Stimulated activated CD4-positive, alpha-beta T cell treated with anti-CD3 and anti-CD28 coated beads, Interleukin-15, amount 100 ng/mL, for 1 hour (primary cell): ENCODE data around the gene C11orf58.

Experiments
- DNase-seq, 2 donors: peaks; one replicate each; pipeline ENCODE4 v3.0.0-alpha.2; 2020; ENCODE audit warnings: low read depth in 1 of 2, low spot score in 1 of 2

The C11orf58 gene

DNA sequence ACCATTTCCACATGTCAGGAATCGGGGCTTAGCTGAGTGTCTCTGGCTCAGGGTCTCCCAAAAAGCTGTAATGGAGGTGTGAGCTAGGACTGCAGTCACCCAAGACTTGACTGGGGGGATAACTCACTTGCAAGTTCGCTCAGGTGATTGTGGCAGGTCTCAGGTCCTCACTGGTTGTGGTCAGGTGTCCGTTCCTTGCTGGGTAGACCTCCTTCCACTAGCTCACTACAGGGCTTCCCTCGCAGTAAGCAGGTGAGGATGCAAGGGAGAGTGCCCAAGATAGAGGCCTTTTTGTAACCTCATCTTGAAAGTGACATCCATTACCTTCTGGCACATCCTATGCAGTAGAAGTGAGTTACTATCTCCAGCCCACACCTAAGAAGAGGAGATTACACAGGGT is 29.5 kb downstream of the C11orf58 start:
- no peak for DNase-seq

DNA sequence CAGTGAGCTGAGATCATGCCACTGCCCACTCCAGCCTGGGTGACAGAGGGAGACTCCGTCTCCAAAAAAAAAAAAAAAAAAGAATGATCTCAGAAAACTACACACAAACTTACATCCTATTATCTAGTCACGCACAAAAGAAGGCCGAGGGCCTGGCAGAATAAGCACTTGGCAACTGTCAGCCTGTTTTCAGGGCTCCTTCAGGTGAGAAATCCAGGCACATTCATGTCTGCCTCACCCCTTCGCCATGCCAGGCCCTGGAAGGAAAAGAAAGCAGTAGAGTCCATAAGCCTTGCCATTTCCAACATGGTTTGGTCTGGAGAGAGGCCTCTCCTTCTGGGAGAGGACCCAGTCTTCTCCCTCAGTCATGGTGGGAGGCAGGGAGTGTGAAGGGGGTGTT is 30.9 kb downstream of the C11orf58 start:
- no peak for DNase-seq

DNA sequence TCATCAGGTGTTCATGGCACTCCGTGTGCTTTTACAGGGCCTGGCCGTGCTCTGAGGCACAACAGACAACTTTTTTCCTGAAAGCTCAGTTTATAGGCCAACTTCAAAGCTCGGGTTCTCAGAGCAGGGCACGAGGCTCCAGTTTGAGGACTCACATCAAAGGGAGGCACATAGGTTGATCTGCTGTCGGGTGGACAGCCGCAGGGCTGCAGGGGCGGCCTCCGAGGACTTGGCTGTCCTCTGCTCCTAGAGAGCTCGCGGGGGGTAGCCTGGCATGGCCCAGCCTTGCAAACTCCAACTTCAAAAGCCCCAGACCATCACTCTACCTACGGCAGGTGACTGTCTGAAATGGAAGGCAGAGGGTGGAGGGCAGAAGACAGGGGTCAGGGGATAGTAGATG is 31.6 kb downstream of the C11orf58 start:
- DNase-seq, result no peak

DNA sequence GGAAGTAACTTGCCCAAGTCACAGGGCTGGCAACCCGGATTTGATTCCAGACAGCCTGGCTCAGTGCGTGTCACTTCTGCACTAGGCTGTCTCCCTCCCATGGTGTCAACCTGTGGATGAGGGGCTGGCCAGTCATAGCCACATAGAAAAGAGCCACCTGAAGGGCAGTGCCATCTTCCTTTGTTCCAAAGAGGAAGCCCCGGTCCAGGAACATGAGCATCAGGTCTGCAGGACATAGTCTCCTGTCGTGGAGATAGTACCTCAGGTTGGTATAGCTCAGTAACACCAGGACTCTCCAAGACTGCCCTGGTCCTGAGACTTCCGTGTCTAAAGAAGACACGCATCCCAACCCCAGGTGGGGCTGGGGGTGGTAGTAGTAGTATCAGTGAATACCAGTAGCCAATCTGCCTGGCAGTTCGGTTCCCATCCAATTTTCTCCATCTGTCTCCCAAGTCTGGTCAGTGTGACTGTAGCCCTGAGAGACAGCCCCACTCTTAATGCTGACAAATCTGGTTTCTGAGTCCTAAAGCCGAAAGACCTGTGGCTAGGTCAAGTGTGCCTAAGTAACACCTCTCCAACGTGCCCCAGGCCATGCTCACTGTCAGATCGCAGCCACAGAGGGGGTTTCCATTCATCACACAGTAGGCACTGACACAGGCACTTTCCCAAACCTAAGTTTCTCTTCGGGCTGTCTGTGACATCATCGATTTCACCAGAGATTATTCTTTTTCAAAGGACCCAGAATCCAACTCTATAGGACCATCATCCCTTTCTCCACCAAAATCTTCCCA is 33.1 kb downstream of the C11orf58 start:
- no peak for DNase-seq

DNA sequence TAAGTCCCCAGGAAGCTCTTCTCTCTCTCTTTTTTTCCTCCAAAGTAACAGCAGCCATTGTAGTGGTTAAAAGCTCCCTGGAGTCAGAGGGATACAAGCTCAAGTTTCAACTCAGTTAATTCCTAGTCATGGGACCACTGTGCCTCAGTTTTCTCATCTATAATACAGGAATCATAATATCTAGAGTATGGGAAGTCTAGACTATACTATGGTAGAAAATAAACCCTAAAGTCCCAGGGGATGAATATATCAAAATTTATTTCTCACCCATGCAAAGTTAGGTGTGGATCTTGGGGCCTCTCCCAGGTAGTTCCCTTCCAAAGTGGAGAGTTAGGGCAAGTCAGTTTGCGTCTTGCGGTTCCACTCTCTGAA is 33.7 kb downstream of the C11orf58 start:
- no peak for DNase-seq

DNA sequence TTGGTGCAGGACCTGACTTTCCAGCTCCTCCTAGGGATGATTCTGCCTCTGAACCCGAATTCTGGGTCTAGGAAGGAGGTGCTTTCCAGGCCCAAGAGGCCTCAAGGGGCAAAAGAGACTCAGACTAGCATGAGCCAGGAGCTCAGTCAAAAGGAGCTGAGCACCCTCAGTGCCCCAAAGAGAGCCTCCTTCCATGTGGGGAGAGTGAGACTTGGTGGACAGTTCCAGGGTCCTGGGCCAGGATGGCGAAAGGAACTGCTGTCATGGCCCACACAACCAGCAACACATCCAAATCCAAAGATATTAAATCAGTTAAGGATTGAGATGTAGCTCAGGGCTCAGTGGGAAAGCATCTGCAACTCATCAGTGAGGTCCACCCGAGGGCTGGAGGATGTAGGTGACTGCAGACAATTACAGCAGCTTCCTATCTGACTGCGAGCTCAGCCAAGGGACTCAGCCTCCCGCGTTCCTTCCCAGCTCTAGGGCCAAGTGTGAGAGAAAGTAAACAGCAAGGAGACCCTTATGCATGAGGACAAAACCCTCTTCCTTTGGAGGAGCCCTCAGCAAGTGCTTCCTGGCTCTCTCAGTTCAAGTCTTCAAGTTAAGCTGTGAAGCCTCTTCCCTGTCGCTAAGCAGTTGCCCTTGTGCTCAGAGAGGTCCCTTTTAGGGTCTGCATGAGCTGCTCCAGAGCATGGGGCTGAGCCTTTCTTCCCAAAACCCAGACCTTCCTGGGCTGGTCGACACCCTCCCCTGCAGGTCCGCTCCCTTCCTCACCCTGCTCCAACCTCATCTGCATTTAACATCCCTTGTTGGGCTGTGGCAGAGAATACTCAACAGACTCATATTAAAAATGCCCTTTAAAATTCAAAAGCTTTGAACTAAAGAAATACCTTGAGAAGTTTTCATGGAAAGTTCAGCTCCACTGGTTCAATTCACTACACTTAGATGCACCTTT is 35.8 kb downstream of the C11orf58 start:
- no peak for DNase-seq

DNA sequence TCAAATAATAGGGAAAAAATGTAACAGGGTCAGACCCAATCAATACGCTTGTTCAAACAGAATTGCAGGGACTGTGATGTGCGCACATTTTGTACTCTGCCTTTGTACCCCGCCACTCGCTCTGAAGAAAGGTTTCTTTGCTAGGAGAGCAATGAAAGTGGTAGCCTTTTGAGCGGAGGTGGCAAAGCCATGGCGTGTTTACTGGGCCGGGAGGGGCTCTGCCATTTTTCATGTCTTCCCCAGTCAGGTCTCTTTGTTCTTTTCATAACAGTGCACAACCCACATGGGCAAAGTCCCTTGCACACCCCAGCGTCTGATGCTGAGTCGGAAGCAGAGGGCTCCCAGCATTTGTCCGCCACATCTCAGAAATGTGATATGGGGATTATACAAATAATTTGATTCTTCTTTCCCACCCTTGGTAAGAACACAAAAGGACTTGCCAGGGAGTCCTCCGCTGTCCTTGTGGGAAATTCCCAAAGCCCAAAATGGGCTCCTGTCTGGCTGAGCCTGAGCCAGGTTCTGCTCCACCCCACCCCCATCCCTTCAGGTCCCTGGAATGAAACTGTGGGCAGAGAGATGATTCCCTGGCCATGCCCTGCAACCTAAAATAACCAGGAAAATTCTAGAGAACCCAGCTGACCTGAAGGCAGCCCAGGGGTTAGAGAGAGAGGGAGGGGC is 36.6 kb downstream of the C11orf58 start:
- no peak for DNase-seq

DNA sequence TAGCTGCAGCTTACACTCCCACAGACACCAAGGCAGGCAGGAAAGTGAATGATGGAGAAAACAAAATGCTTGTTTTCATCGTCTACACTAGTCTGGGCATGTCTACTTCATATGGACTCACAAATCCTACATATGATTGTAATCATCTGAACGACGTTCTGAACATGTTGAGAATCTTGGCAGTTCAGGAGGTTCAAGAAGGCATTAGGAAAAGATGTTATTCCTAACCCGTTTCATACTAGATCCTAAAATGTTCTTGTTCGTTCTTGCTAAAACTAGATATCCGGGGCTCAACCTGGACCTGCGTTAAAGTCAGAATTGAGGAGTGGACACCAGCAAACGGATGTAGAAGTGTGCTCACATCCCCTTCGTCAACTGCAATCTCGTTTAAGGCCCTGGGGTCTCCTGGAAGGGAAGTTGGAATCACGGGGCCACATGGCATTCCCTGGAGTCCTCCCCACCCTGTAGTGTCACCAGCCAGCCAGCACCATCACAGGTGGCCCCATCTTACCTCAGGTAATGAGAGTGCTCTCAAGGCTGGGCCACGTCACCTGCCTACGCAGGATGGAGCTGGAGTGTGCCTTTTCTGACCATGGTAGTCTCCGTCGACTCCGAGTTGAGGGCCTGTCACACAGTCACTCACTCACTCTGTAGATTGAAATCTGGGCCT is 37.3 kb downstream of the C11orf58 start:
- DNase-seq, result no peak

DNA sequence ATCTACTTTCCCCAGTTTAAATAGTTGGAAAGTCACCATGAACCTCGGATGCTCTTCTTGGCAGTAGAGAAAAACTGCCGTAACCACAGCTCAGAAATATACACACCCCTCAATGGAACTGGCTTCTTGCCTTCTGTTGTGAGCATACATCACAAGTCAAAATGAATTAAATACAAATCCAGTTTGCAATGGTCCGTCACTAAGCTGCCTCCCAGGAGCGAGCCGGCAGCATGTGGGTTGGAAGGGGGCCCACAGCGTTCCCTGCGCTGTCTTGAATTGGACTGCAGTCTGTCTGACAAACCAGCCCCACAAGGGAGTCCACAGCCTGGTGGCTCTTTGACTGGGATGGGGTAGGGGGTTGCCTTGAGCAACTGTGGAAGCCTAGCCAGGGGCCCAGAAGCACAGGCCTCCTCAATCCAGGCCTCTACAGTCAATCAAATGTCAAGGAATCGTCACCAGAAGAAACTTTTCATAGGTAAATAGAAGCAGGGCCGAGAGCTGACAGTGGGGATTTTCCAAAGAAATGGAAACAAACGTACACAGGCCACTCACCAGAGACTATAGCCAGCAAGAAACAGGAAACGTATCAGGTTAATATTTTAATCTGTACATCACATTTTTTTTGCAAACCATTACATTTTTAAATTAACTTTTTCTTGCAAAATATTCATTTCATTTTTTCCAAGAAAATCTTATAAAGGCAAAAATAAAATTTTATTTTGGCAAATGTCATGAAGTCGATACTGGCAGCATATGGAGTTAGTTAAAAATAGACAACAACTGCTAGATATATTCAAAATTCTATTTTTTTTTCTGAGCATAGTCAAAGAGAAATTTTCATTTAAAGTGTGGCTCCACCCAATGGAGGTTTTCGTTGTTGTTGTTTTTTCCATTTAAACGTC is 38.5 kb downstream of the C11orf58 start:
- DNase-seq, result no peak

DNA sequence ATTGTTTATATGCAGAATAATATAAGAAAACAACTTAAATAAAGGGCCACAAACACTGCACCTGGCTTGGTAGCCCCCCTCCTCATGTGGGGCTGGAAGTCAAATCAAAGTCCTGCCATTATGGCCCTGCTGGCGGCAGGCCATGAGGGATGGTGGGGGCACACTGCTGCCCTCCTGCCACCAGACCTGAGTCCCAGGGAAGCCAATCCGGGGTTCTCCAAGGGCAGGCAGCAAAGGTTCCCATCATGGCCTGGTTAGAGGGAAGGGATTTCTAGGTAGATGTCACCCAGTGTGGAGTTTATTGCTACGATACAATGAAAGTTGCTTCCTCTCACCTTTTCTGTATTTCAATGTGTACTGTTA is 39.1 kb downstream of the C11orf58 start:
- DNase-seq, result no peak

DNA sequence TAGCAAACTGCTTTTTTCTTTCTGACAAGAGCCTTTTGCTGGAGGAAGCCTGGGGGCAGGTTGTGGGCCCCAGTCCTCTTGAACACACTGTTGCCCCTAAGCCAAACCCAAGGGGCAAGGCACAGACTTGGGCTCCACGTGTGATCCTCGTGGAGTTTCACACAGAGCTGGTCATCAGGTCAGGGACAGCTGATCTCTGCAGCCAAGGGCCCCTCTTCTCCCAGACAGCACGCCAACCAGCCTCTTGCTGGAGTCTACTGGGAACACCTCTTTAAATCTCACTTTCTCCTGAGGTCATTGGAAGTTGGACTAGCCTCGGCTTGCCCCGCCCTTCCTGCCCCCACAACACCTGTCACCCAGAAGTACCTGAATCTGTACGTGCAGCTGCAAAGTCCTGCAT is 39.8 kb downstream of the C11orf58 start:
- DNase-seq, result no peak

DNA sequence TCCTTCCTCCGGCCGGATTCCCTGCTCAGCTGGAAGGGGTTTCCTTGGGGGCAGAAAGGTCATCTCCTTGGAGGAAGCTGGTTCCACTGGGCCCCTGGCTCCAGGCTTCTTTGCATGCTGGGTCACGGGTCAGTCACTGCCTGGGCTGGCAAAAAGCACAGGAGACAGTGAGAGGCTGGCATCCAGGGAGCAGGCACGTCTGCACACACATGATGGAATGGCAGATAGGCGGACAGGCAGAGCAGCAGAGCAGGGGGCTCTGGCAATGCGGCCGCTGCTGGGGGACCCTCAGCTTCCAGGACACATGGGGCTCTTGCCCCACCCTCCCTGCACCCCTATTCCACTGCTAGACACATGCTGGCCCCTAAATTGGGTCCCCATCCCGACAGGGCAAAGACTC is 40.4 kb downstream of the C11orf58 start:
- DNase-seq, result no peak

DNA sequence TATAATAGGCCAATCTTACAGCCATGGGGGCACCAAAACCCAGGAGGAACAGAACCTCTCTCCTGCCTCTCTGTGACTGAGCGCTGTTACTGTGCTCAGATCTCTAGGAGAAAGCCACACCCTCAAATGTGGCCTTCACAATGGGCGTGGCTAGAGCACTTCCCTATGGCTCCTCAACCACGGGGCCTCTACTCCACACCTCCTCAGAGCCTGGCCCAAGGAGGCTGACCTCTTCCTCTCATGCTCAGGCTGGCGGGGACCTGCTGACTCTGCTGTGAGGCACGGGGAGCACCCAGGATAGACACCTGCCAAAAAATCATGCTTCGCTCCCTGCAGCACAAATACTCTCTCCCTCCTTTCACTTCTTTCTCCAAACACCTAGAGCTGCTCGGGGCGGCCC is 41.0 kb downstream of the C11orf58 start:
- no peak for DNase-seq

DNA sequence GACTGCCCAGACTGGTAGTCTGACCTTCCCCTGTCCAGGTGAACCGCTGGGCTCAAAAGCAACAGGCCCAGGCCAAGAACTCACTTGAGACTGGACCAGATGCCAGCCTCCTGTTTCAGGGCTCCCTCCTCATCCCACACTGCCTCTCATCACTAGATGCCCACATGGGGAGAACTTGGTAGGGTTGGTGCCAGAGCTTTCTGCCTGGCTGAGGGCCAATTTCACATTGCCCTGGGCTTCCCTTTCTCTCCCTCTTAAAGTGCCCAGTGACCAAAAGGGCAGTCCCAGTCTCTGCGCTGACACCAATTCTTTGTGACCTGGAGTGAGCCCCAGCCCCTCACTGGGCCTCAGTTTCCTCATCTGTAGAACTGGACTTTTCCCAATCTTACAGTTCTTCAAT is 41.7 kb downstream of the C11orf58 start:
- no peak for DNase-seq

DNA sequence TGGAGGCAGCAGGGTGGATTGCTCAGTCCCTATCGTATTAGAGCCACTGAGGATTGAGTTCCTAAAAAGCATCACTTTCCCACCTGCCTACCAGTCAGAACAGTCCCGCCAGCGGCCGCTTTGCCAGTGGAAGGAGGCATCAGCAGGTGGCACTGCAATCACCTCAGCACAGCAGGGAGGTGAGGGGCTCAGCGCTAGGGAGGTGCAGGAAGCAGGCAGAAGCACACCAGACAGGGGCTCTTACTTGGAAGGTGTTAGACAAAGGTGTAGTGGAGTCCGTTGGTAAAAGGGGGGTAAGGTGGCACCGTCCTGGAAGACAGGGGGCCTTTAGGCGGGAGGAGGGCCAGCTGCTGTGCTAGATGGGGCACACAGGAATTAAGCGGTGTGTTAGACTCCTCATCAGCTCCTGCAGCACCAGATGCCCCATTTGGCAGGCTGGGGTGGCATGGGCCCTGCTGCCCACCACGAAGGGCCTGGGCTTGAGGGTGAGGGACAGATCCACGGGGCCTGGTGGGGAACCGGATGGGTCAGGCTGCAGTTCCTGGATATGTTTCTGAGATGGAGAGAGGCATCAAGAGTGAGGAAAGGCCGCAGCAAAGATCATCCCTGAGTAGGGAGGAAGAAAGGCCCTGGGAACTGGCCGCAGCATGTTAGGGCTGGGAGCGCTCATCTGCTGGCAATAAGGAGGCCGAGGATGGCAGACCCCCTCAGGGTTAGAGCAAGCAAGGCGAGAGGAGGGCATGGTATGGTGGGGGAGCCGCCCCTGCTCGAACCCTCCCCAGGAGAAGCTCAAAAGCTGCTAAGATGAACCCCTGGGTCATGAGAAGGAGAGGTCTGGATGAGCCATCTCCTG is 42.5 kb downstream of the C11orf58 start:
- no peak for DNase-seq

DNA sequence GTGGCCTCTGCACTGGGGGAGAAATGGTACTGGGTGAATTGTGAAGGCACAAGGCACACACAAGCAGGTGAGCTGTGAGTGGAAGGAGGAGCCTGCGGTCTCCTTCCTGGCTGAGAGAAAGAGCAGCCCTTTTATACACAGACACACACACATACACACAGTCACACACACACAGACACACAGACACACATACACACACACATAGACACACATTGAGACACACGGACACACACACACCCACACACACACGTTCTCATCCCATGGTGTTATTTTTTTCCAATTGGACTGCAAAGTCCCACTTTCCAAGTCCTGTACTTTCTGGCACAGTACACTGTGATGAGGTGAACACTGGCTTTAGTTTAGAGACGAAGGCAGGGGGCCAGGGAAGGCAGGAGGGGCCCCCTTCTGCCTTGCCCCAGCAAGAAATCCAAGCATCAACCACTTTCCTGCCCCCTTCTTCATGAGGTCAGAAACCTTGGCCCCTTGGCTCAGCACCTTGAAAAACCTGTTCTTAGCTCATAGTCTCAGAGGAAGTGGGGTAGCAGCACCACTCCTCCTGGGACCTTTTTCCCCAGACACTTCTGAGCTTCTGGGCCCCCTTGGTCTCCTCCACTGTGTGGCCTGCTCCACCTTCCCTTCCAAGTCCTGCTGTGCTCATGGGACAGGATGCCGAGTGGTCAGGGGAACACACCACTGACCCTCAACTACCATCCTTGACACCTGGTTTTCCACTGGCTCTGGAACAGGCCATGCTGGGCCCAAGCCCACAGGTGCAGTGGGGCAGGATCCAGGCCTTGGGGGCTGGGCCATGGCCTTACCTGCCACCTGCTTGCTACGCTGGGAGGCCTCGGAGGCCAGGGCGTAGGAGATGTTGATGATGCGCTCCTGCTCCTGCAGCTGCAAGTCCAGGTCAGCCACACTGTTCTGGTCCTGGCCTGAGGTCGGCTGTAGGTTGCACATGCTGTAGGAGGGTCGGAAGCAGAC is 43.8 kb downstream of the C11orf58 start:
- no peak for DNase-seq

DNA sequence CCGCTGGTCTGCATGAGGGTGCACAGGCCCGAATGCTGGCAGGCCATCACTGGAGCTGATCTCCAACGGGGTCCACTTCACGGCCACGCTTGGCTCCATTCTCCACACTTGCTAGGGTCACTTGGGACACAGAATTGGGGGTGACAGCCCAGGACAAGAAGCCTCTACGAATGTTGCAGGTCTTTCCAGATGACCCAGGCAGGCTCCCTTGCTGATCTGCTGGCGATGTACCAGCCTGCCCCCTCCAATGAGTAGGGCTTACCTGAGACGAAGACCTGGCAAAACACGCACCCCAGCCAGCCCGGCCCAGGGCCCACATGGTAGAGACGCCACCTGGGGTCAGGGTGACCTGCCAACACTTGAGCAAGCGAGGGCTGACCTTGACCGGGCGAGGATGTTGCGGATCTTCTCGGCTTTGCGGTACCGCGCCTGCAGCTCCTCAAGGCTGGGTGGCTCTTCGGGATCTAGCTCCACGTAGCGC is 44.9 kb downstream of the C11orf58 start:
- no peak for DNase-seq

DNA sequence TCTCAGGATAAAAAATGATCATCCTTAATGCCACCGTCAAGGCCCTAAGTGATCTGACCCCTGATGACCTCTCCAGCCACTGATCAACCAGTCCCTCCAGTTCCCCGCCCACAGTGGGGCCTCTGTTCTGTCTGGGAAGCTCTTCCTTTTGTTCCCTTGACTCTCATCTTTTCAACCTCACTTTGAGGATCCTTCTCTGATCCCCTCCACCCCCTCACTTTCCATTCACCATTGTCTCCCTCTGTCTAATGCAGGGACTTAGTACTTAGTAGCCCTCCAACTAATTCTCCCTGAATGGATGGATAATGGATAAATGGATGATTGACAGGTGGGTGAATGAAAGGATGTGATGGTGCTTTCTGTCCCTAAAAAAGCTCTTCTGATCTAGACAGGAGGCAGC is 45.6 kb downstream of the C11orf58 start:
- no peak for DNase-seq
